ENCODE data around the gene ANTKMT.

- no peak for TF ChIP-seq POLR2A (IDR thresholded peaks at IDR 0.05; ENCODE audit: low read depth, low read length)
- TF ChIP-seq TAF1 (IDR thresholded peaks at IDR 0.05; ENCODE audit: borderline replicate concordance, low read depth, low read length): no peak
- no peak for TF ChIP-seq POLR2AphosphoS5 (IDR thresholded peaks at IDR 0.05; ENCODE audit: low read depth, low read length)
These were observed 48.3 kb downstream of the ANTKMT start for GRCh38 chr16:769184-769784.

All from GM12892 (cell line).